Endometrial microvascular endothelial cells (primary cell): ENCODE measurements around the gene MIOS. TPM values are rescaled to one million over a fixed set of nuclear protein-coding genes. Genes with fewer than 3 reads are reported as not detected.
"Not testable (repeated sequence)": the region's sequence is repeated elsewhere in the genome, so short reads cannot be mapped to it uniquely, and the experiment has no call there.

ENCODE experiments used
- in situ Hi-C: cut with HindIII; loops from 2 replicates; pipeline ENCODE4 v1.10.0; 2017; ENCODE audit warnings: low sequenced_read_pairs, low pct_unique_long_range_greater_than_20kb; ENCODE audit errors: inconsistent ontology term
- total RNA-seq: library from RNA; depleted of rRNA; stranded (reverse); fragments of >200 nt; gene quantifications from one replicate; pipeline ENCODE4 v1.2.3, GENCODE V29; 2015; ENCODE audit errors: inconsistent ontology term

The MIOS gene
- total RNA-seq, 1 donor from 2014 or later: 40.8 TPM

DNA sequence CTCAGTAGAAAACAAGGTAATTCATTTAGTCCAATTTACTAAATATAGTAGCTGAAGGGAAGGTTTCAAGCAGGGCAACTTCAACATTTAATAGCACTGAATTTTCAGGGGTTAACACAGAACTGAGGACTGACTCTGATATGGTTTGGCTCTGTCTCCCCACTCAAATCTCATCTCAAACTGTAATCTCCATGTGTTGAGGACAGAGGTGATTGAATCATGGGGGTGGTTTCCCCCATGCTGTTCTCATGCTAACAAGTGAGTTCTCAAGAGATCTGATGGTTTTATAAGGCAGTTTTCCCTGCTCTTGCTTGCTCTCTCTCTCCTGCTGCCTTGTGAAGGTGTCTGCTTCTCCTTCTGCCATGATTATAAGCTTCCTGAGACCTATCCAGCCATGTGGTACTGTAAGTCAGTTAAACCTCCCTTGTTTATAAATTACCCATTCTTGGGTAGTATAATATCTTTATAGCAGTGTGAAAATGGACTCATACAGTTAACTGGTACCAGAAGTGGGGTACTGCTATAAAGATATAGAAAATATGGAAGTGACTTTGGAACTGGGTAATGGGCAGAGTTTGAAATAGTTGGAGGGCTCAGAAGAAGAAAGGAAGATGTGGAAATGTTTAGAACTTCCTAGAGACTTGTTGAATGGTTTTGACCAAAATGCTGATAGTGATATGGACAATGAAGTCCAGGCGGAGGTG, 64.1 kb downstream of the MIOS start:
- in situ Hi-C loops: no loop called here

DNA sequence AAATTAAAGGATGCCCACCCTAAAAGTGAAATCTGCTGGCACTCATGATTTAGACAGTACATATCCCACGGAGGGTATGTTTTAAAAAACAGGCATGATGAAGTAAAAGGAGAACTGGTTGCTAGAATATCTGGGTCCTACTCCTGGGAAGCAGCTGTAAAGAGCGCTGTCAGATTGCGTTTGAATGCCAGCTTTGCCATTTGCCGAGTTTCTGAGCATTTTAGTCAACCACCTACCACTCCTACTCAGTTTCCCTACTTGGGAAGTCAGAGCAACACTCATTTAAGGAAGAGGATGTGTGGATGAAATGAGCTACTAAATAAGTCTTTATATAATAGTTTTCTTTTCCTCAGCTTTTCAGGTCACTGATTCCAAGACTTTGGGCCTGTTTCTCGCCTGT, 72.7 kb downstream of the MIOS start:
- in situ Hi-C loops: no loop called here

DNA sequence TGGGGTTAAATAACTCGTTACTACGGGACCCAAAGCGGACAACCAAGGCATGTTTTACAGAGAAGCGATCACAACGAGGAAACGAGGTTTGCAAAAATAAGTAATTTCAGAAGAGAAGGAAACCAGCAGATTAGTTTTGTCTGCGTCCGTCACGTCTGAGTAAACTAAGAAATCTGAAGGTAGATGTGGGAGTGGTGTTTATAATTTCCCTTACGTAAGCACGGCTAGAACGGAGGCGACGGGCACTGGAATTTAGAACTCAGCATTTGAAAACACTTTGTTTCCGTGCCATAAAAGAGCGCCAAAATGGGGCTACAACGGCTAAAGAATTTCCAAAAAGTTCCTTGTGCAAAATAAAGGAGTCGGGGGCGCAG, 73.2 kb downstream of the MIOS start:
- in situ Hi-C loops: no loop called here

DNA sequence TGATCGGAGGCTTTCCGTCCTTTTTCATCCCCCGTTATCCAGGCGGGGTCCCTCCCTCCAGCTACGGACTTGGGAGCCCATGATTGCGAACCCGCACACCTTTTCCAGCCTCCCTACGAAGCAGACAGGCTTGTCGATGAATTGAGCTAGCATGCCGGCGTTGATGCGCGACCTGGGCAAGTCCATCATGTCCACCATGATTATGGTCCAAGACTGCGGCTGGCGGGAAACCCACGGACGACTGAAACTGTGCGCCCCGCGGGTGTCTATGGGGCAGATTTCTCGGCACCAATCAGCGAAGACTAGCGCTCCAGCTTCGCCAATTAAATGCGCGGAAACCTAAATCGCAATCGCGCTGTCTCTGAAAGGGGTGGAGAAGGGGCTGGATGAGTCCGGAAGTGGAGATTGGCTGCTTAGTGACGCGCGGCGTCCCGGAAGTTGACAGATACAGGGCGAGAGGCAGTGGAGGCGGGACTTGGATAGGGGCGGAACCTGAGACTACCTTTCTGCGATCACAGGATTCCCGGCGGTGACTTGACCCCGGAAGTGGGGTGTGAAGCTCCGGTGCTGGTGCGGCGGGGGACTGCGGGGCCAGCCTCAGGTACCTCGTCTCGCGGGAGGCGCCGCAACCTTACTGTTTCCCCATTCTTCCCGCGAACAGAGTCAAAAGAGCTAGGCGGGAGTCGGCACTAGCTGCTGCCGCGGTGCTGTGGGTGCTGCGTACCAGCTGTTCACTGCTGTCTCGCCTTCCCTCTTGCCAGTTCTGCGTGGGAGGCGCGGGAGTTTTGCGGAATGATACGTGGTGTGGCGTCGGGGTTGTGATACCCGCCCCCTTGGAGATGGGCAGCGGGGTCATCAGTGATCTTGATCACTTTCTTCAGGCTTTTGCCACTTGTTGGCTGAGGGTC, 73.8 kb downstream of the MIOS start, which contains the start of gene UMAD1:
Gene UMAD1 (plus strand): TSS at position 532 of the 908 bp plus-strand sequence. CDS start 32,620 bp downstream, outside the sequence.
- in situ Hi-C loops: no loop called here

GRCh38 chr7:7641129-7641663, 74.5 kb downstream of the MIOS start:
- in situ Hi-C loops: no loop called here

DNA sequence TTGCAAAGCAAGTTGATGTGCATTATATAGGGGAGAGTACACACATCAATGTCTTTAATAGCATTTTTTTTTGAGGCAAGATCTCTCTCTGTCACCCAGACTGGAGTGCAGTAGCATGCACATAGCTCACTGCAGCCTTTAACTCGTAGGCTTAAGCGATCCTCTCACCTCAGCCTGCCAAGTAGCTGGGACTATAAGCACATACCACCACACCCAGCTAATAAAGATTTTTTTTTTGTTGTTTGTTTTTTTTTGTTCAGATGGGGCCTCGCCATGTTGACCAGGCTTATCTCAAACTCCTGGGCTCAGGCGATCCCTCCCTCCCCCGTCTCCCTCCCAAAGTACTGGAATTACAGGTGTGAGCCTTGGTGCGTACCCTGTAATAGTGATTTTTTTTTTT, 75.4 kb downstream of the MIOS start:
- in situ Hi-C loops: no loop called here

DNA sequence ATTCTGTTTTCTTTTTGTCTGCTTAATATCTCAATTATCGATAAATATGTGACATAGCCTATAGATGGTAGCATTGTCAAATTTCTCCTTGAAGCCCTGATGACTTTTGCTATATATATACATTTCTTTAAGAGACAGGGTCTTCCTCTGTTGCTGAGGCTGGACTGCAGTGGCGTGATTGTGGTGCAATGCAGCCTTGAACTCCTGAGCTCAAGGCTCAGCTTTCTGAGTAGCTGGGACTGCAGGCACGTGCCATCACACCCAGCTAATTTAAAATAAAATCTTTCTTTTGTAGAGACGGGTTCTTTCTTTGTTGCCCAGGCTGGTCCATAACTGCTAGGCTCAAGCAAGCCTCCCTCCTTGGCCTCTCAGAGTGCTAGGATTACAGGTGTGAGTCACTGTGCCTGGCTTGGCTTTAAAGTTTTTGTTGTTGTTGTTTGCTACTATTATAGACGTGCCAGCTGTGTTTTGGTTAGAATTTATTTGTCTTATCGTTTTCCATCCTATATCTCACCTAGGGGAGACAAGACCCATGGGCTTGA, 80.9 kb downstream of the MIOS start:
- in situ Hi-C loops: no loop called here

DNA sequence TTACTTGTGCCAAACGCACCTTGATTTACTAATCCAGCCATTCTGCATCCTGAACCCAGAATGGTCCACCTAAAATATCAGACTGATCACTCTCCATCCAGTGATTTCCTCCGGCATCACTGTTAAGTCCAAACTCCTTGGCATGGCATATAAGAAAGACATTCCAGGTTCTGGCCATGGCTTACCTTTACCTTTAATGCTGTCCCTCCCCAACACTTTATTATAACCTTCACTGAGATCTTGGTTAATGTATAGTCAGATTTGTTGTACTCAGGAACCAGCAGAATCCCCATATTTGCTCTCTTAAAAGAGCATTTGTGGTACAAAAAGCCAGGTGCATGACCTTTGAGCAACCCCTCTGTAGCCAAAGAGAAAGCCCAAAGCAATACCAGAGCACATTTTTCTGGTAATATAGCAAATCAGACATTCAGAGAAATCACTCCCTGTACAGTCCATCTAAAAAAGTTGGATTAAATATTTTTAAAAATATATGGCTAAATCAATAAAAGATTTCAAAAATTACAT, 84.1 kb downstream of the MIOS start:
- in situ Hi-C loops: no loop called here

DNA sequence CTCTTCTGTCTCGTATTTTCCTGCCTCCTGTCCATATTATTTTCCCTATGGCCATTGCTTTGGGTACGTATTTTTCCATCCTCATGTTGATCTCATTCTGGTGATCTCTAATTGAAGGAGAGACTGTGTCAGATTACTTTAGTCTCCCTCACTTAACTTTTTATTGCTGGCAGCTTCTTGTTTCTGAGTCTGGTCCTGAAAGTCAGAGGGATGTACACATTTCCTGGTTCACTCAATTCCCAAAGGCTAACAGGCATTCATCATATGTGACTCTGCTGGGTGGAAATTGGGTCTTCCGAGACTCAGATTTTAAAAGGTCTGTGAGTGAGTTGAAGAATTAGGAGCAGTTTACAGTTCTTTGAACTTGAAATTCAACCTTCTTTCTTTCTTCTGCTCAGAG, 84.8 kb downstream of the MIOS start:
- in situ Hi-C loops: no loop called here

DNA sequence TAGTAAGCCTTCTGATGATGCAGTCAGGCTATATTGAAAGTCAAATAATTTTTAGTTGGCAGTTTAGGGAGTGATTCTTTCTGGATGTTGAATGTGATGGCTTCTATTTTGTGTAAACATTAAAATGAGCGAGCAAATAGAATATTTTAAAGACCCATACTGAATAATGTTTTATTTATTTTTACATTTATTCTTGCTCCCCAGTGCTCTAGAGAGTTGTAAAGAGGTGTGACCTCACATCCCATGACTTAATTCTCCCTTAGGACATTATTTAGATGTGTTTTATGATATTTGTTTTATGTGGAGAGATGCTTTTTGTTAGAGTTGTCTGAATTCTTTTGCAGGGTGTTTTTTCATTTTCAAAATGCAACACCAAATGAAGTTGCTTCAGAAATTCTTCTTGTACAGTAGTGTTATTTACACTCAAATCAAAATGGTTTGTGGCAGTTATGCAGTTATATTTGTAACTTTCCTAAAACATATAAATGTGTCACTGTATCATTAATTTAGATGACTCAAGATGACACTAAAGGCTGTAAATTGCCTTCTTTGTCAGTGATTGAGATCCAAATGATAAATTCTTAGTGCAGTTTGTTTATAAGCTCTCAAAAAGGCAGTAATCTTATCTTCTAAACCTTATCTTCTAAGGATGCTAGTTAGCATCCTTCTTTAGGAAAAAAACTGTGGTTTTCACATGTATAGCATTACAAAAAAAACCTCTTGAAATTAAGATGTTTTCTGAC, 86.3 kb downstream of the MIOS start:
- in situ Hi-C loops: no loop called here

DNA sequence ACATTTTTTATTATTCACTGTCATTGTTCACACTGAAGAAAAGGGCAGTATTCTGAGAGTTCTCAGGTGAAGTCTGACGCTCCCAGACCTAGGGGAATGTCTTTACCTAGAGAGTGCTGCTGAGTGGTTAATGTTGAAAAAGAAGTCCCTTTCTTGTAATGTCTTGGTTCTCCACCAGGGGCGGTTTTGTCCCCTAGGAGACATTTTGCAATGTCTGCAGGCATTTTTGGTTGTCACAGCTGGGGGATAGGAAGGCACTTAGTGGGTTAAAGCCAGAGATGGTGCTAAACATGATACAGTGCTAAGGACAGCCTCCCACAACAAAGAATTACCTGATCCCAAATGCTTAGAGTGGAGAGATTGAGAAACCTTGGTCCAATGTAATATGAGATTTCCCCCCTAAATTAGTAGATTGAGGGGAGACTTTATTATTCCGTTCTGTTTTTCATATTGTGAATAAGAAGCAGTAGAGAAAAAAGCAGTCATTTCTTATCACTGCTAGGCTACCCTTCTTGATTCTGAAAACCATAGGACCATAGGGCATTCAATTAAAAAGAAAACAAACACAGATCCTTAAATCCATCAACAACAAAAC, 87.0 kb downstream of the MIOS start:
- in situ Hi-C loops: no loop called here

DNA sequence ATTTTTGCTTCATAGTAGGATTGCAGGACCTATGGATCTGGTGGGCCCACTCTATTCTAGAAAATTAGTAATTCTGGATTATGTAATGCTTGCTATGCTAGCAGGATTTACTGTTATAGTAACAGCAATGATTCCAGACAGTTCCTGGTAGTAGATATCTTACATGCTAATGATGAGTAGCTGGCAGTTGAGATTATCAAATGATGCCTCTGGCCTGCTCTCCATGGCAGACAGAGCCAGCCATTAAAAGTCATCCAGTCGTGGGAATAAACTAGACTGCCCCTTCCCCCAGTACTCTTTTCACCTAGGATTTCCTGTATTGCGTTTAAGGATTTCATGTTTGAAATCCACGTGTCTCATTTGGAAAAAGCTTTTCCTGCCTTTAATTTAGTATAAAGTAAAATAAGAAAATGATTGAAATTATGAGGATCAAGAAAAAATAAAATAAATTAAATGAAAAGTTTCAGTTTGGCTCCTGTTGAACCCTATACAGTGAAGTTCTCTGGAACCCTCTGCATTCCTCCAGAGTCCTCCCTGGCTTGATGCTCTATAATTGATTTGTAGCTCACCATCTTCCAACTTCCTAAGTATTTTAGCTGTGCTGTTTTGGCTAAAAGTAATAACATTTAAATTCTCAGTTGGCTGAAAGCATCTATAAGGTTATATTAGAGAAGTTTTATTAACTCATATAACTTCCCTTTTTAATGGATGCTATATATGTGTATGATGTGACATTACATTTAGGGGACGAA, 88.5 kb downstream of the MIOS start:
- in situ Hi-C loops: no loop called here

DNA sequence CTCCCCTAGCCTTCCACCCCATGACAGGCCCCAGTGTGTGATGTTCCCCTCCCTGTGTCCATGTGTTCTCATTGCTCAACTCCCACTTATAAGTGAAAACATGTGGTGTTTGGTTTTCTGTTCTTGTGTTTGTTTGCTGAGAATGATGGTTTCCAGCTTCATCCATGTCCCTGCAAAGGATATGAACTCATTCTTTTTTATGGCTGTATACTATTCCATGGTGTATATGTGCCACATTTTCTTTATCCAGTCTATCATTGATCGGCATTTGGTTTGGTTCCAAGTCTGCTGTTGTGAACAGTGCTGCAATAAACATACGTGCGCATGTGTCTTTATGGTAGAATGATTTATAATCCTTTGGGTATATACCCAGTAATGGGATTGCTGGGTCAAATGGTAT, 89.8 kb downstream of the MIOS start:
- in situ Hi-C loops: not testable (repeated sequence)

Other genes with a start within 250 kb of the MIOS start
- gene COL28A1, start 31.0 kb upstream of the MIOS start, total RNA-seq: 2.2 TPM
- gene UMAD1, start 73.9 kb downstream of the MIOS start, total RNA-seq: 3.0 TPM
- gene RPA3, start 151.7 kb downstream of the MIOS start, total RNA-seq: 26.9 TPM